Tibial nerve (tissue), 4 donors: ENCODE results near the gene SLAMF9. TPM values are rescaled to one million over a fixed set of nuclear protein-coding genes. Genes with fewer than 3 reads are reported as not detected.

Experiments
- DNase-seq, 2 donors: peaks; one replicate each; pipeline ENCODE4 v3.0.0-alpha.2; 2019; ENCODE audit warnings: low spot score in 2 of 2
- H3K27ac ChIP-seq, 4 donors: fragments of 200-600 bp; sonication (generic) in 3 of 4; one replicate each; pipeline ENCODE4 v1.5.1; 2017 to 2019; ENCODE audit warnings: mild to moderate bottlenecking in 1 of 4
- H3K27me3 ChIP-seq, 2 donors: fragments of 200-600 bp; sonication (generic) in 1 of 2; one replicate each; pipeline versions ENCODE4 v1.5.1 to v1.6.0; 2017 to 2019
- H3K36me3 ChIP-seq, 3 donors: fragments of 200-600 bp; sonication (generic); one replicate each; pipeline ENCODE4 v1.5.1; 2018 to 2019
- H3K4me1 ChIP-seq, 4 donors: fragments of 200-600 bp; sonication (generic) in 3 of 4; one replicate each; pipeline ENCODE4 v1.5.1; 2017 to 2019
- H3K4me3 ChIP-seq, 4 donors: fragments of 200-600 bp; sonication (generic) in 3 of 4; one replicate each; pipeline ENCODE4 v1.5.1; 2017 to 2019; ENCODE audit warnings: mild to moderate bottlenecking in 1 of 4, moderate library complexity in 1 of 4
- H3K9me3 ChIP-seq, 4 donors: fragments of 200-600 bp; sonication (generic) in 3 of 4; one replicate each; pipeline ENCODE4 v1.5.1; 2017 to 2019
- EP300 ChIP-seq, 2 donors: sonication (generic); formaldehyde crosslinking; IDR thresholded peaks; one replicate each; pipeline ENCODE4 v1.6.1; 2017; ENCODE audit warnings: antibody characterized with exemption in 2 of 2, mild to moderate bottlenecking in 1 of 2
- POLR2A ChIP-seq, 2 donors: fragments of 450-650 bp; IDR thresholded peaks; one replicate each; pipeline ENCODE4 v1.6.1; 2017; ENCODE audit warnings: antibody characterized with exemption in 2 of 2, mild to moderate bottlenecking in 2 of 2, moderate library complexity in 2 of 2
- WGBS, 2 donors: methylation state at CpG; one replicate each; pipeline ENCODE4 v1.1.5; 2018; 5-methylcytosine and 5-hydroxymethylcytosine counted together
- total RNA-seq, 4 donors: library from RNA; depleted of rRNA; stranded (reverse); fragments of >200 nt; gene quantifications; one replicate each; pipeline ENCODE4 v1.1.0, GENCODE V29; 2016
- TF ChIP-seq, protein P1 (sequence below), 5 experiments: fragments of 200-600 bp in 3 of 5; fragments of 450-650 bp in 2 of 5; sonication (generic) in 3 of 5; IDR thresholded peaks; one replicate each; pipeline ENCODE4 v1.5.1; 2016 to 2019; ENCODE audit warnings: antibody characterized with exemption in 5 of 5, mild to moderate bottlenecking in 3 of 5, moderate library complexity in 2 of 5

Gene SLAMF9
- total RNA-seq, 4 donors from 2014 or later: not detected

DNA sequence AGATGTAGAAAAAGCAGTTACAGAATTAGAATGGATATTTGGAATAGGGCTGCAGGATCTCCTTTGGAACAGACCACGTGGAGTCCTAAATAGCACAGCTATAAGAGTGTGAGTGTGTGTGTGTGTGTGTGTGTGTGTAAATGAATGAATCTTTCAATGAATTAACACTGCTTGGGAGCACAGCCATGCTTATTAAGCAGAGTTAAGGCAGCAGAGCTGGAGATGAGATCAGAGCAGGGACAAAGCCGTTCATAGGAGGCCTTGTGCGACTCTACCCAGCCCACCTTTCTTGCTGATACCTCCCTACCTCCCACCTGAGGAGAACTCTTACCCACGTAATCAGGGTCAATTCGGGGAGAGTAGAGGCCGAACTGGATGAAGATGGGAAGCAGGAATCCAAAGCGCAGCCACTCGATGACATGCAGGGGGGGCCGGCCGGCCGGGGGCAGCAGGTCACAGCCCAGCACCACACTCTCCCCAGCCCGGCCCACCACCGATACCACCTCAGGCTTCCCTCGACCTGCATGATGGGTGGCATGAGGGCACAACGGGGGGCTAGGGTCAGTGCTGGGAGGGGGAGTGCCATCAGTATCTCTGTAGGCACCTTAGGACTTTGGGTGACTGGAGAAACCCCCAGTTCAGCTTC is 11.3 kb downstream of the SLAMF9 start:
- no peak for DNase-seq
- Histone ChIP-seq H3K36me3 (no peaks in the 10 kb centered on the region), H3K27ac (no peak overlapping the region), H3K27me3 (peaks cover 0 to 38% of the 10 kb centered on the region in 2 donors), H3K4me3 (no peak overlapping the region), H3K4me1 (peaks cover 0 to 15% (median 5%) of the 10 kb centered on the region in 4 donors), H3K9me3 (no peaks in the 10 kb centered on the region)
- no peak for TF ChIP-seq POLR2A (IDR thresholded peaks at IDR 0.05)
- TF ChIP-seq, protein P1, sequence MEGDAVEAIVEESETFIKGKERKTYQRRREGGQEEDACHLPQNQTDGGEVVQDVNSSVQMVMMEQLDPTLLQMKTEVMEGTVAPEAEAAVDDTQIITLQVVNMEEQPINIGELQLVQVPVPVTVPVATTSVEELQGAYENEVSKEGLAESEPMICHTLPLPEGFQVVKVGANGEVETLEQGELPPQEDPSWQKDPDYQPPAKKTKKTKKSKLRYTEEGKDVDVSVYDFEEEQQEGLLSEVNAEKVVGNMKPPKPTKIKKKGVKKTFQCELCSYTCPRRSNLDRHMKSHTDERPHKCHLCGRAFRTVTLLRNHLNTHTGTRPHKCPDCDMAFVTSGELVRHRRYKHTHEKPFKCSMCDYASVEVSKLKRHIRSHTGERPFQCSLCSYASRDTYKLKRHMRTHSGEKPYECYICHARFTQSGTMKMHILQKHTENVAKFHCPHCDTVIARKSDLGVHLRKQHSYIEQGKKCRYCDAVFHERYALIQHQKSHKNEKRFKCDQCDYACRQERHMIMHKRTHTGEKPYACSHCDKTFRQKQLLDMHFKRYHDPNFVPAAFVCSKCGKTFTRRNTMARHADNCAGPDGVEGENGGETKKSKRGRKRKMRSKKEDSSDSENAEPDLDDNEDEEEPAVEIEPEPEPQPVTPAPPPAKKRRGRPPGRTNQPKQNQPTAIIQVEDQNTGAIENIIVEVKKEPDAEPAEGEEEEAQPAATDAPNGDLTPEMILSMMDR (IDR thresholded peaks at IDR 0.05): no peak
- no peak for TF ChIP-seq EP300 (IDR thresholded peaks at IDR 0.05)
- 84 to 85% methylated on average over 15 of the region's 15 CpGs for WGBS, 2 donors

DNA sequence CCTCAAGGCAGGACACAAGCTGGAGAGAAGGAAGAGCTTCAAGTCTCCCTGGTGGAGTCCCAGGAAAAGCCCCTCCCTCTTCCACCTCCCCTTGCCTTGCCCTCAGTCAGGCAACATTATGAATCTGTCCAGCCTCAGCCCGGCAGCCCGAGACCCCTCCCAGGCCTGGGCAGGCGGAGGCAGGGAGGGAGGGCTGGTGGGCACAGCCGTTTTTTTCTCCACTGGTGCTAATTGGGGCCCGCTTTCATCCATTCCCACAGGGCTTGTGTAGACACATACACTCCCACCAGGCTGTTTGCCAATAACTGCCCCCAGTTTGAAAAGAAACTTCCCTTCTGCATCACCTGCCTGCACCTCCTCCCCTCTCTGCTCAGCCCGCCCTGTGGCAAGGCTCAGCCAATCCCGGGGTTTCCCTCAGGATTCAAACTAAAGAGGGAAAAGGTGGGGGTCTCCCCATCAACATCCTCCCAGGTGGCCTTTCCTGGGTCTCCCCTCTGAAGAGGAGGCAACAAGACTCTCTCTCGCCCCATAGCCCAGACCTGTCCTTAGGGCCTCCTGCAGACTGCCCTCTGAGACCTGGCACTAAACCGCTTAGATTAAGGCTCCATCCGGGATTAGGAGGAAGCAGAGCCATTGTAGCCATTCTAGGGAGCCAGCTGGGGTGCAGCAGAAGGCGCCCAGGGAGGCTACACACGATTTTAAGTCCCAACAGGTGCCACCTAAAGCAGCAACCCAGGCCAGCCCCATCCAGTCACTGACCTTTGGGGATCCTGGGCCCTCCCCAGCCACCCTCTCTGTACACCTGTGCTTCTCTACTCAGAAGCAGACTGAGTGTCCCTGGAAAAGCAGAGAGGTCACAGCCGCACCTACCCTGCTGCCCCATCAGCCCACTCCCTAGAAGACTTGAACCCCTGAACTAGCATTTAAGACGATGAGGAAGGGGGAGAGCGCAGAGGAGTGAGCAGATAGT is 12.2 kb downstream of the SLAMF9 start:
- no peak overlapping the region for H3K4me3 ChIP-seq
- H3K4me1 ChIP-seq: peaks cover 0 to 21% (median 9%) of the 10 kb centered on the region in 4 donors
- H3K36me3 ChIP-seq: no peaks in the 10 kb centered on the region
- 72 to 76% methylated on average over 11 to 14 of the region's 15 CpGs for WGBS, 2 donors
- H3K9me3 ChIP-seq: no peaks in the 10 kb centered on the region
- peaks cover 0 to 38% of the 10 kb centered on the region in 2 donors for H3K27me3 ChIP-seq
- H3K27ac ChIP-seq: no peak overlapping the region
- DNase-seq: no peak
- TF ChIP-seq EP300 (IDR thresholded peaks at IDR 0.05) (no peak), POLR2A (IDR thresholded peaks at IDR 0.05) (no peak)
- TF ChIP-seq, protein P1 (IDR thresholded peaks at IDR 0.05): no peak

DNA sequence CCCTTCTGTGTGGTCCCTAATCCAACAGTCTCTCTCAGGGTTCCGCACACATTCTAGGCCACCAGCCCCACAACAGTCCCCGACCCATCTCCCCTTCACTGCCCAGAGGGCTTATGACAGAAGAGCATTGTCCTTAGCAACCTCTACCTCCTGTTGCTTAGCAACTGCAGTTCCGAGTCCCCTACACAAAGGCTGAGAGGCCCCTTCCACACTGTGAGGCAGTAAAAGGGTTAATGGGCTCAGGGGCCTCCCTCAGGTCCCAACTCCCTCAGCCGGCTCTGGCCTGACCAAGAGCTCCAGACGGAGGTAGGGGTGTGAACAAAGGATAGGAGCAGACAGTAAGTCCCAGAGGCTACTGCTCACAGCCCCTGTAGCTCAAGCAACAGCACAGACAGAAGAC is 12.9 kb downstream of the SLAMF9 start:
- Histone ChIP-seq H3K27me3 (peaks cover 0 to 38% of the 10 kb centered on the region in 2 donors), H3K27ac (no peak overlapping the region), H3K9me3 (no peaks in the 10 kb centered on the region), H3K4me1 (peaks cover 0 to 29% (median 13%) of the 10 kb centered on the region in 4 donors), H3K36me3 (no peaks in the 10 kb centered on the region), H3K4me3 (no peak overlapping the region)
- TF ChIP-seq EP300 (IDR thresholded peaks at IDR 0.05) (no peak), POLR2A (IDR thresholded peaks at IDR 0.05) (no peak)
- TF ChIP-seq, protein P1 (IDR thresholded peaks at IDR 0.05): no peak
- no peak for DNase-seq
- WGBS, 2 donors: 60 to 65% methylated on average over 5 of the region's 5 CpGs

DNA sequence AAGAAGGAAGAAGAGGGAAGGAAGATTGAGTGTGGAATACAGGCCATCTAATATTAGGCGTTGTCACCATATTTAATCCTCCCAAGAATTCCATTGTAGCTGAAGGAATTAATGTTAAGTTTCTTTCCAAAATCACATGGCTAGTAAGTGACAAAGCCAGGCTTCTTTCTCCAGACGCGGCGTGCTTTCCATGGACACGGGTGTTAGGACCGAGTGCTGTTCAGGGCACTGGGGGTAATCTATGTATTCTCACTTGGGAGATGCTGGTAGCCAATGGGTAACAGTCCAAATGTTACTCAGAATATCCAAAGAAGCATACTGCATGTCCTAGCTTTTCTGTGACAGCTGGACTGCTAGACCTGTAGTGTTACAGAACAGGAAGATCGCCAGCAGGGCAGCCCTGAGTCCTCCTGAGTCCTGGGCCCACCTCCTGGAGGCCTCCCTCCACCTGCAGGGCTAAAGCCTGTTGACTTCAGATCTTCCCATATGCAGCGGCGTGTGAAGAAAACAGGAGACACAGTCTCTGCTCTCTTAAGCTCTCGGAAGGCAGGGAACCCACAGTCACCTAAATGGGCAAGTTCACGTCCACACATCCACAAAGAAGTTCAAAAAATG is 13.9 kb downstream of the SLAMF9 start:
- 87 to 94% methylated on average over 11 of the region's 11 CpGs for WGBS, 2 donors
- DNase-seq: no peak
- peaks cover 0 to 34% of the 10 kb centered on the region in 2 donors for H3K27me3 ChIP-seq

More for the DNA sequence above, 13.9 kb downstream of the SLAMF9 start:
- Histone ChIP-seq H3K36me3 (no peaks in the 10 kb centered on the region), H3K4me3 (no peak overlapping the region), H3K4me1 (peaks cover 0 to 22% (median 10%) of the 10 kb centered on the region in 4 donors), H3K9me3 (no peaks in the 10 kb centered on the region), H3K27ac (no peak overlapping the region)
- TF ChIP-seq POLR2A (IDR thresholded peaks at IDR 0.05) (no peak), EP300 (IDR thresholded peaks at IDR 0.05) (no peak)
- TF ChIP-seq, protein P1 (IDR thresholded peaks at IDR 0.05): no peak
